Endothelial cell of umbilical vein (primary cell): Measurements from ENCODE around the gene CYBB. TPM values are rescaled to one million over a fixed set of nuclear protein-coding genes. Genes with fewer than 3 reads are reported as not detected.

ENCODE experiments used
- BruUV-seq: library from RNA; stranded (reverse); fragments of 400-500 nt; replicated peaks from 2 replicates; lab custom pipeline; 2021; lab: Mats Ljungman, UMichigan
- CTCF ChIA-PET: fragments of 300-600, 350-600 bp; sonication (Branson Sonifier 250); formaldehyde crosslinking; loops from one replicate; lab custom pipeline; 2021; ENCODE audit warnings: antibody characterized with exemption, inconsistent platforms; lab: Charles Lee
- POLR2A ChIA-PET: fragments of 300-600, 350-600 bp; sonication (Branson Sonifier 250); formaldehyde crosslinking; loops from one replicate; lab custom pipeline; 2021; ENCODE audit warnings: antibody characterized with exemption, inconsistent platforms; lab: Charles Lee
- DNase-seq: peaks from one replicate; pipeline ENCODE4 v3.0.0-alpha.2; 2011; ENCODE audit warnings: low read depth, low spot score
- FAIRE-seq: peaks from 2 replicates; lab custom pipeline; 2011; peaks lifted over from hg19 to GRCh38; lab: Jason Lieb, UNC
- H2AFZ ChIP-seq: 2 replicates; pipeline ENCODE4 v1.6.0; 2012; ENCODE audit warnings: low read depth, low read length, control low read depth, inconsistent platforms
- H3K27ac ChIP-seq: 2 replicates; pipeline ENCODE4 v1.5.1; 2011; ENCODE audit warnings: low read depth, mild to moderate bottlenecking, control low read depth, low read length, moderate library complexity; ENCODE audit not compliant: insufficient read depth
- H3K27me3 ChIP-seq, 2 experiments: 2 replicates each; pipeline versions ENCODE4 v1.6.0 to v1.6.1; 2011; ENCODE audit warnings: low read length in 2 of 2, mixed read lengths in 1 of 2; ENCODE audit not compliant: control insufficient read depth in 2 of 2, insufficient read depth in 2 of 2
- H3K36me3 ChIP-seq, 2 experiments: 2 replicates in 1 of 2; 3 replicates in 1 of 2; pipeline ENCODE4 v1.5.1; 2011; ENCODE audit warnings: low read length in 2 of 2, mild to moderate bottlenecking in 1 of 2, moderate library complexity in 1 of 2; ENCODE audit not compliant: control insufficient read depth in 2 of 2, insufficient read depth in 2 of 2; ENCODE audit errors: extremely low read depth in 1 of 2
- H3K4me1 ChIP-seq: 3 replicates; pipeline ENCODE4 v1.5.1; 2011; ENCODE audit warnings: mild to moderate bottlenecking, low read length; ENCODE audit not compliant: control insufficient read depth, insufficient read depth; ENCODE audit errors: extremely low read depth
- H3K4me2 ChIP-seq: 2 replicates; pipeline ENCODE4 v1.6.1; 2011; ENCODE audit warnings: low read length, control low read depth, mixed read lengths; ENCODE audit not compliant: insufficient read depth
- H3K4me3 ChIP-seq, 3 experiments: fragments of 200-600 bp in 1 of 3; sonication (generic), shearing (Covaris generic) in 1 of 3; replicated peaks in 1 of 3; 2 replicates each; pipeline ENCODE4 v1.5.1; 2011 to 2016; ENCODE audit warnings: control low read depth in 3 of 3, low read length in 3 of 3, mild to moderate bottlenecking in 2 of 3, inconsistent platforms in 1 of 3, low read depth in 1 of 3, moderate library complexity in 1 of 3; ENCODE audit not compliant: insufficient read depth in 1 of 3
- H3K79me2 ChIP-seq: 2 replicates; pipeline ENCODE4 v1.6.0; 2012; ENCODE audit warnings: low read length, inconsistent platforms; ENCODE audit not compliant: control insufficient read depth, insufficient read depth
- H3K9ac ChIP-seq: replicated peaks from 2 replicates; pipeline ENCODE3; 2011; ENCODE audit warnings: low read length, control low read depth; ENCODE audit not compliant: insufficient read depth; ENCODE audit errors: extremely low read depth
- H3K9me1 ChIP-seq: replicated peaks from 3 replicates; pipeline ENCODE4 v1.6.0; 2011; ENCODE audit warnings: mild to moderate bottlenecking, low read length; ENCODE audit not compliant: control insufficient read depth, insufficient read depth; ENCODE audit errors: extremely low read depth
- H3K9me3 ChIP-seq: replicated peaks from 2 replicates; pipeline ENCODE4 v1.5.1; 2012; ENCODE audit warnings: low read length, inconsistent platforms; ENCODE audit not compliant: control insufficient read depth, insufficient read depth
- H4K20me1 ChIP-seq: replicated peaks from 2 replicates; pipeline ENCODE3; 2011; ENCODE audit warnings: mild to moderate bottlenecking, low read length; ENCODE audit not compliant: control insufficient read depth, insufficient read depth; ENCODE audit errors: extremely low read depth
- EZH2 ChIP-seq: IDR thresholded peaks from 2 replicates; pipeline ENCODE4 v1.6.1; 2012; ENCODE audit warnings: borderline replicate concordance, low read depth, mild to moderate bottlenecking, moderate library complexity, low read length, inconsistent platforms; ENCODE audit not compliant: severe bottlenecking
- FOS ChIP-seq: IDR thresholded peaks from 2 replicates; pipeline ENCODE4 v1.6.1; 2011; ENCODE audit warnings: mild to moderate bottlenecking, low read length, moderate library complexity, borderline replicate concordance; ENCODE audit not compliant: insufficient read depth
- GATA2 ChIP-seq: IDR thresholded peaks from 2 replicates; pipeline ENCODE4 v1.7.0; 2011; ENCODE audit warnings: low read depth, mild to moderate bottlenecking, moderate library complexity, mixed read lengths, low read length; ENCODE audit not compliant: insufficient read length, insufficient read depth
- JUN ChIP-seq: IDR thresholded peaks from 2 replicates; pipeline ENCODE4 v1.6.1; 2011; ENCODE audit warnings: borderline replicate concordance, low read depth; ENCODE audit not compliant: insufficient read length, insufficient read depth
- MYC ChIP-seq: IDR thresholded peaks from one replicate; pipeline ENCODE4 v1.6.1; 2011; ENCODE audit warnings: mild to moderate bottlenecking, low read depth, low read length
- POLR2A ChIP-seq: IDR thresholded peaks from 2 replicates; pipeline ENCODE4 v1.6.1; 2012; ENCODE audit warnings: low read depth, mild to moderate bottlenecking, control low read depth, low read length
- POLR2AphosphoS5 ChIP-seq: IDR thresholded peaks from 2 replicates; pipeline ENCODE4 v1.6.1; 2012; ENCODE audit warnings: low read depth, mild to moderate bottlenecking, control low read depth, low read length, moderate library complexity; ENCODE audit not compliant: insufficient read depth
- dilution Hi-C: fragments of 300-500 bp; cut with MboI; formaldehyde crosslinking; loops from one replicate; pipeline ENCODE4 v1.15.0; 2019; ENCODE audit warnings: low sequenced_read_pairs; ENCODE audit not compliant: extremely low pct_ligation_motif_present
- intact Hi-C: fragments of 100-400 bp; cut with micrococcal nuclease; formaldehyde crosslinking; loops from one replicate; pipeline ENCODE4 v1.10.0; 2022
- polyA plus RNA-seq, 4 experiments: library from polyadenylated mRNA; depleted of rRNA in 3 of 4; stranded (reverse) in 3 of 4; unstranded in 1 of 4; fragments of >200 nt; gene quantifications; 2 replicates each; pipeline versions ENCODE4 v1.2.1 to v1.2.3, GENCODE V29; 2011 to 2012; ENCODE audit warnings: missing spikeins in 1 of 4
- total RNA-seq: library from RNA; stranded (reverse); gene quantifications from 2 replicates; pipeline ENCODE4 v1.2.3, GENCODE V29; 2021
- TF ChIP-seq, protein P1 (sequence below), 2 donors: IDR thresholded peaks; 1 replicate in 1 of 2; 2 replicates in 1 of 2; pipeline ENCODE4 v1.5.1; 2011; ENCODE audit warnings: low read length in 2 of 2, mild to moderate bottlenecking in 2 of 2, moderate library complexity in 2 of 2, control low read depth in 1 of 2, inconsistent platforms in 1 of 2, low read depth in 1 of 2; ENCODE audit not compliant: insufficient read depth in 1 of 2; ENCODE audit errors: extremely low read depth in 1 of 2
- TF ChIP-seq, protein P2 (sequence below): IDR thresholded peaks from 2 replicates; pipeline ENCODE4 v1.6.1; 2011; ENCODE audit not compliant: insufficient read depth, insufficient read length

Gene CYBB
- total and polyA plus RNA-seq, 2 donors (not counting 3 experiments of a cell fraction or from before 2014, with no cell fraction given): not detected

DNA sequence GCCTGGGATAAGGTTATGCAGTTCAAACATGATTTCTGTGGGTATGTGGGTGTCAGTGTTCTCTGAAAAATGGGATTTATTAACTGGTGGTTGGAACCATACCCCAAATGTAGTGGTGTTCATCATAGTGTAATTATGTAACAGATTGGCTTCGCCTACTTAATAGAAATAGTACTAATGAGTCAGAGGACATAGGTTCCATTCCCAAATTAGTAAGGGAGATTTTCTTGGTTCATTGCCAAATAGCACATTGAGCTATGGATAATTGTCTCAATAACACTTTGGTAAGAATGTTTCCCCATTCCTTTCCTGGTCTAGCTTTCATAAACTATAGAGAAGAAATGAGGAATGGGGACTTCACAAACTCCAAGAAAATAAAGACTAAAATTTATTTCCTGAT is 20.5 kb upstream of the CYBB start:
- Histone ChIP-seq H3K79me2 (no peaks in the 10 kb centered on the region), H4K20me1 (no peaks in the 10 kb centered on the region), H3K27me3 (no peaks in the 10 kb centered on the region), H3K4me1 (no peaks in the 10 kb centered on the region), H3K4me3 (no peak overlapping the region), H3K4me2 (no peak overlapping the region), H3K9ac (no peak overlapping the region), H3K9me1 (no peaks in the 10 kb centered on the region), H3K27ac (no peak overlapping the region), H3K9me3 (no peaks in the 10 kb centered on the region), H3K36me3 (no peaks in the 10 kb centered on the region), H2AFZ (no peak overlapping the region)
- FAIRE-seq (no peak), DNase-seq (no peak)
- ChIA-PET CTCF (no interaction called here), POLR2A (no interaction called here)
- TF ChIP-seq JUN (no peak), POLR2AphosphoS5 (no peak), POLR2A (no peak), FOS (no peak)
- BruUV-seq: no TSS peak
- intact Hi-C loops (no loop called here), dilution Hi-C loops (no loop called here)

DNA sequence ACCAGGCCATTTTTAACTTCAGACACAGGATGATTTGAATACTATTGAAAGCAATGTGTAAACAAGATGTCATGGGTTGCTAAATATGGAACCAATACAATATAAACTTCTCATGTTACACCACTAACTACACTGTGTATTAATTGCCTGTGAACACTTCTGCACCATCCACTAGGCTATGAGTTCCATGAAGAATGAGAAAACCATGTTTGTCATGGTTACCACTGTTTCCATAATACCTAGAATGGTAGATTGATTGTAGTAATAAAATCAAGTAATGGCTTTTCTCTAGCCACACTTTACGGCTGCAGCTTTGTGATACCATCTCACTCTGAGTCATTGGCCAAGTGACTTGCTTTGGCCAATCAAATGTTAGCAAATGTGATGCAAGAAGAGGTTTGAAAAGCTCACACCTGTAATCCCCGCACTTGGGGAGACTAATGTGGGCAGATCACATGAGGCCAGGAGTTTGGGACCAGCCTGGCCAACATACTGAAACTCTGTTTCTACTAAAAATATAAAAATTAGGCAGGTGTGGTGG is 19.9 kb upstream of the CYBB start:
- Histone ChIP-seq H3K9me3 (no peaks in the 10 kb centered on the region), H3K27ac (no peak overlapping the region), H3K27me3 (no peaks in the 10 kb centered on the region), H3K9ac (no peak overlapping the region), H3K4me3 (no peak overlapping the region), H2AFZ (no peak overlapping the region), H3K79me2 (no peaks in the 10 kb centered on the region), H3K4me2 (no peak overlapping the region), H3K9me1 (no peaks in the 10 kb centered on the region), H4K20me1 (no peaks in the 10 kb centered on the region), H3K4me1 (no peaks in the 10 kb centered on the region), H3K36me3 (no peaks in the 10 kb centered on the region)
- ChIA-PET CTCF (no interaction called here), POLR2A (no interaction called here)
- dilution Hi-C loops: no loop called here
- BruUV-seq: no TSS peak
- DNase-seq (no peak), FAIRE-seq (no peak)
- TF ChIP-seq POLR2AphosphoS5 (no peak), POLR2A (no peak), GATA2 (no peak), FOS (no peak), JUN (no peak), EZH2 (no peak), MYC (no peak)
- TF ChIP-seq, protein P1, sequence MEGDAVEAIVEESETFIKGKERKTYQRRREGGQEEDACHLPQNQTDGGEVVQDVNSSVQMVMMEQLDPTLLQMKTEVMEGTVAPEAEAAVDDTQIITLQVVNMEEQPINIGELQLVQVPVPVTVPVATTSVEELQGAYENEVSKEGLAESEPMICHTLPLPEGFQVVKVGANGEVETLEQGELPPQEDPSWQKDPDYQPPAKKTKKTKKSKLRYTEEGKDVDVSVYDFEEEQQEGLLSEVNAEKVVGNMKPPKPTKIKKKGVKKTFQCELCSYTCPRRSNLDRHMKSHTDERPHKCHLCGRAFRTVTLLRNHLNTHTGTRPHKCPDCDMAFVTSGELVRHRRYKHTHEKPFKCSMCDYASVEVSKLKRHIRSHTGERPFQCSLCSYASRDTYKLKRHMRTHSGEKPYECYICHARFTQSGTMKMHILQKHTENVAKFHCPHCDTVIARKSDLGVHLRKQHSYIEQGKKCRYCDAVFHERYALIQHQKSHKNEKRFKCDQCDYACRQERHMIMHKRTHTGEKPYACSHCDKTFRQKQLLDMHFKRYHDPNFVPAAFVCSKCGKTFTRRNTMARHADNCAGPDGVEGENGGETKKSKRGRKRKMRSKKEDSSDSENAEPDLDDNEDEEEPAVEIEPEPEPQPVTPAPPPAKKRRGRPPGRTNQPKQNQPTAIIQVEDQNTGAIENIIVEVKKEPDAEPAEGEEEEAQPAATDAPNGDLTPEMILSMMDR (IDR thresholded peaks at IDR 0.05; ENCODE audit: extremely low read depth in 1 of 2, insufficient read depth in 1 of 2, low read depth in 1 of 2, low read length in 2 of 2): no peak
- TF ChIP-seq, protein P2, sequence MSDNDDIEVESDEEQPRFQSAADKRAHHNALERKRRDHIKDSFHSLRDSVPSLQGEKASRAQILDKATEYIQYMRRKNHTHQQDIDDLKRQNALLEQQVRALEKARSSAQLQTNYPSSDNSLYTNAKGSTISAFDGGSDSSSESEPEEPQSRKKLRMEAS: no peak
- intact Hi-C loops: no loop called here
